ENCODE measurements around the gene MAMDC2. TPM values are rescaled to one million over a fixed set of nuclear protein-coding genes. Genes with fewer than 3 reads are reported as not detected.

The MAMDC2 gene
- total RNA-seq, 3 donors from 2014 or later, result 17.0 to 33.9 (median 18.7) TPM

GRCh38 chr9:70218767-70219166 lies 175.1 kb downstream of the MAMDC2 start:
- Histone ChIP-seq H3K4me3 (no peak overlapping the region), H3K4me1 (no peaks in the 10 kb centered on the region), H3K36me3 (no peaks in the 10 kb centered on the region), H3K9me3 (no peaks in the 10 kb centered on the region), H3K27ac (no peak overlapping the region), H3K27me3 (no peaks in the 10 kb centered on the region)
- TF ChIP-seq POLR2A (IDR thresholded peaks at IDR 0.05) (no peak), CTCF (IDR thresholded peaks at IDR 0.05) (no peak), POLR2AphosphoS5 (IDR thresholded peaks at IDR 0.05) (no peak)
- intact Hi-C loops (cut with DNase I; ENCODE audit: low total_unique reads), result no loop called here
- no peak for DNase-seq (ENCODE audit: low spot score in 2 of 2)

DNA sequence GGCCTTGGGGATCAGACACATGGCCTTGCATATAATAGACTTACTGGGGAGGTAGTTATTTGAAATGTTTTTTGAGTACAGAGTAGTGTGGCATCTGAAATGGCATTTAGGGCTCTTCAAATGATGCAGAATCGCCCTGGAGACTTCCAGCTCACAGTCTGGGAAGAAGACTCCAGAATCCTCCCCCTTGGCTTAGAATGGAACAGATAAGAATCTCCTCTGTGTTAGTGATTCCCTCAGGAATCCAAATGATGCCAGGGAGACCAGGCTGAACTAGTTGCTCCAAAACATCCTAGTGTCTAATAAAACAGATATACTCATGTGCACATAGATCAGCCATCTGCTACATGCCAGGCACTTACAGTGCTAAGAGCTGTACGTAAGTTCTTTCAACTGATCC lies 176.6 kb downstream of the MAMDC2 start:
- no peak for DNase-seq (ENCODE audit: low spot score in 2 of 2)
- intact Hi-C loops (cut with DNase I; ENCODE audit: low total_unique reads), result no loop called here
- H3K27me3 ChIP-seq, result no peaks in the 10 kb centered on the region
- H3K36me3 ChIP-seq, result no peaks in the 10 kb centered on the region
- H3K4me1 ChIP-seq, result no peaks in the 10 kb centered on the region
- TF ChIP-seq POLR2AphosphoS5 (IDR thresholded peaks at IDR 0.05) (no peak), POLR2A (IDR thresholded peaks at IDR 0.05) (no peak), CTCF (IDR thresholded peaks at IDR 0.05) (no peak)
- H3K27ac ChIP-seq, result no peak overlapping the region
- no peaks in the 10 kb centered on the region for H3K9me3 ChIP-seq
- no peak overlapping the region for H3K4me3 ChIP-seq

GRCh38 chr9:70222354-70222753 lies 178.7 kb downstream of the MAMDC2 start:
- intact Hi-C loops (cut with DNase I; ENCODE audit: low total_unique reads), result no loop called here
- no peak overlapping the region for H3K4me3 ChIP-seq
- no peaks in the 10 kb centered on the region for H3K36me3 ChIP-seq

DNA sequence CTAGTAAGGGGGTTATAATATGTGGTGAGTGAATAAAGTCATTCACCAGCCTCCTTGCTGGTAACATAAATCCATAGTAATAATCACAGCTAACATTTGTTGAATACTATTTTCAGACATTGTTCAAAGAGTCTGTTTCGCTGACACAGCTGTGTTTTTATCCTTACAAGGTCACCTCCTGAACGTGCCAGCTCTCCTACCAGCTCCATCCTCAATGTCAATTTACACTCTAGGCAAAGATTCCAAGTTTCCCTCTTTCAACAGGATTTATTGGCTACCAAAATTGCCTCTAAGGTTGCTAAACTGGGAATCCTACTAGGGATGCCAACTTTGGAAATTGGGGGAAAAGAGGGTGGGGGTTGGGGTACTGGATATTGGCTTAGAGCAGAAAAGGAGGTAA lies 184.5 kb downstream of the MAMDC2 start:
- TF ChIP-seq POLR2A (IDR thresholded peaks at IDR 0.05) (no peak), POLR2AphosphoS5 (IDR thresholded peaks at IDR 0.05) (no peak), CTCF (IDR thresholded peaks at IDR 0.05) (no peak)
- no peaks in the 10 kb centered on the region for H3K4me1 ChIP-seq
- no peaks in the 10 kb centered on the region for H3K27me3 ChIP-seq
- H3K9me3 ChIP-seq, result no peaks in the 10 kb centered on the region
- no peak overlapping the region for H3K27ac ChIP-seq
- H3K36me3 ChIP-seq, result no peaks in the 10 kb centered on the region
- no peak overlapping the region for H3K4me3 ChIP-seq
- DNase-seq (ENCODE audit: low spot score in 2 of 2), result no peak
- intact Hi-C loops (cut with DNase I; ENCODE audit: low total_unique reads), result no loop called here

More at GRCh38 chr9:70222354-70222753, 178.7 kb downstream of the MAMDC2 start:
- Histone ChIP-seq H3K27ac (no peak overlapping the region), H3K27me3 (no peaks in the 10 kb centered on the region), H3K9me3 (no peaks in the 10 kb centered on the region), H3K4me1 (no peaks in the 10 kb centered on the region)
- TF ChIP-seq POLR2A (IDR thresholded peaks at IDR 0.05) (no peak), CTCF (IDR thresholded peaks at IDR 0.05) (no peak), POLR2AphosphoS5 (IDR thresholded peaks at IDR 0.05) (no peak)
- no peak for DNase-seq (ENCODE audit: low spot score in 2 of 2)

DNA sequence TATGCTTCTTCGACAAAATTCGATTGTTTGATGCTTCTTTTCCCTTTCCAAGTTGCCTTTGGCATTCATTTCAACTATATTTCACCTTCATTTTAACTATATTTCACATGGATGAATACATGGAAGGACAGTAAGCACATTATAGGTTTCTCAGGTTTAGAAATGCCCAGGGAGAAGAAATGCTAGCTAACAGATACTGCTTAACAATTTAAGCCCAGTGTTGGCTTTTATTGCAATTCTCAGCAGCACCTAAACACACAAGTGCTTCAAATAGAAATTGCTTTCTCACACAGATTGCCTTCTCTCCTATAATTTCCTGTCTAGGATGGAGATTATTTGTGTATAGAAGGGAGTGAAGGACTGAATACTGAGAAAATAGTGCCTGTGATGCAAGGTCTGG lies 185.0 kb downstream of the MAMDC2 start:
- H3K9me3 ChIP-seq, result no peaks in the 10 kb centered on the region
- TF ChIP-seq CTCF (IDR thresholded peaks at IDR 0.05) (no peak), POLR2AphosphoS5 (IDR thresholded peaks at IDR 0.05) (no peak), POLR2A (IDR thresholded peaks at IDR 0.05) (no peak)
- no peaks in the 10 kb centered on the region for H3K36me3 ChIP-seq
- no peaks in the 10 kb centered on the region for H3K27me3 ChIP-seq
- no peak overlapping the region for H3K27ac ChIP-seq
- H3K4me1 ChIP-seq, result no peaks in the 10 kb centered on the region
- H3K4me3 ChIP-seq, result no peak overlapping the region
- DNase-seq (ENCODE audit: low spot score in 2 of 2), result no peak
- intact Hi-C loops (cut with DNase I; ENCODE audit: low total_unique reads), result no loop called here
